ENCODE measurements around the gene ITGB7. TPM values are rescaled to one million over a fixed set of nuclear protein-coding genes. Genes with fewer than 3 reads are reported as not detected.

Gene ITGB7
- total RNA-seq, 1 experiment from 2014 or later: 1.9 TPM

DNA sequence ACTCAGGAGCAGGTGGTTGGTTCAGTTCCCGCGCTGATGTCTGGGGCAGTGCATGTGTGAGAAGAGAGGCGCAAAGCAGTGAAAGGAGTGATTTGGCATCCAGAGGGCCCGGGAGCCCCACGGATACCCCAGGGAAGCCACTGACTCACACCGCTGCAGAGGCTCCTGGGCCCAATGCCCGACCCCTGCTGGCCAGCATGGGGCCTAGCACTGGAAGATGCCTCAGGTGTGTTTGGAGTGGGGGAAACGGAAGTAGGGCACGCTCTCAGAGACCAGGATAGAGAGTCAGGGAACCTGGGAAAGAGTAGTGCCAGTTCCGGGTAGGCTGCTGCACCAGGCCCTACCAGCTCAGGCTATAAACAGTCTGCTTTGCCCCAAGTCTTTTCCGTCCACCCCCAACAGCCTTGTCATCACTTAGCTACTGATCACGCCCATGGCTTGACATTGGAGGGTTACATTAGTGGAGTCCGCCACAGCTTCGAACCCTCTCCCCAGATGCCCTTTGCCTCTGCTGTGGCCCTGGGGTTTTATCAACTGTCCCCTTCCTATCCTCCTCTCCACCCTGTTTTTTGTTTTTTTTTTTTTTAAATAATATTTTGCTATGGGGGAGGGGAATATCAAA lies 16.8 kb downstream of the ITGB7 start:
- intact Hi-C loops (cut with micrococcal nuclease): no loop called here
- H3K27me3 ChIP-seq (ENCODE audit: low read length): no peaks in the 10 kb centered on the region
- ChIA-PET CTCF (no interaction called here), POLR2A (ENCODE audit: unreplicated experiment) (no interaction called here)
- H3K27ac ChIP-seq (ENCODE audit: low read length): no peak overlapping the region
- peak; percentile 52 for DNase-seq
- no peaks in the 10 kb centered on the region for H3K9me3 ChIP-seq (ENCODE audit: low read length)
- H3F3A ChIP-seq (ENCODE audit: low read length, unreplicated experiment): no peaks in the 10 kb centered on the region
- no peak for TF ChIP-seq EZH2 (IDR thresholded peaks at IDR 0.05; ENCODE audit: low read length, unreplicated experiment)
- TF ChIP-seq, protein P1, sequence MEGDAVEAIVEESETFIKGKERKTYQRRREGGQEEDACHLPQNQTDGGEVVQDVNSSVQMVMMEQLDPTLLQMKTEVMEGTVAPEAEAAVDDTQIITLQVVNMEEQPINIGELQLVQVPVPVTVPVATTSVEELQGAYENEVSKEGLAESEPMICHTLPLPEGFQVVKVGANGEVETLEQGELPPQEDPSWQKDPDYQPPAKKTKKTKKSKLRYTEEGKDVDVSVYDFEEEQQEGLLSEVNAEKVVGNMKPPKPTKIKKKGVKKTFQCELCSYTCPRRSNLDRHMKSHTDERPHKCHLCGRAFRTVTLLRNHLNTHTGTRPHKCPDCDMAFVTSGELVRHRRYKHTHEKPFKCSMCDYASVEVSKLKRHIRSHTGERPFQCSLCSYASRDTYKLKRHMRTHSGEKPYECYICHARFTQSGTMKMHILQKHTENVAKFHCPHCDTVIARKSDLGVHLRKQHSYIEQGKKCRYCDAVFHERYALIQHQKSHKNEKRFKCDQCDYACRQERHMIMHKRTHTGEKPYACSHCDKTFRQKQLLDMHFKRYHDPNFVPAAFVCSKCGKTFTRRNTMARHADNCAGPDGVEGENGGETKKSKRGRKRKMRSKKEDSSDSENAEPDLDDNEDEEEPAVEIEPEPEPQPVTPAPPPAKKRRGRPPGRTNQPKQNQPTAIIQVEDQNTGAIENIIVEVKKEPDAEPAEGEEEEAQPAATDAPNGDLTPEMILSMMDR (conservative IDR thresholded peaks at IDR 0.05; ENCODE audit: low read depth, low read length): peak; percentile 80
- H3K36me3 ChIP-seq (ENCODE audit: low read depth, low read length): peaks cover 36% of the 10 kb centered on the region
- H3K79me2 ChIP-seq (ENCODE audit: low read length): no peaks in the 10 kb centered on the region
- no peak overlapping the region for H2AFZ ChIP-seq (ENCODE audit: low read length)
- peak; percentile 72 for ATAC-seq
- H3K4me1 ChIP-seq (ENCODE audit: insufficient read depth, low read length): no peaks in the 10 kb centered on the region
- no TSS peak for BruUV-seq (replicated peaks)
- H3K9ac ChIP-seq (ENCODE audit: low read length): no peak overlapping the region
- no peaks in the 10 kb centered on the region for H3K9me2 ChIP-seq (replicated peaks; ENCODE audit: low read length)
- no peak overlapping the region for H3K4me2 ChIP-seq (ENCODE audit: low read length)
- H3K4me3 ChIP-seq (ENCODE audit: low read length): no peak overlapping the region
- H4K20me1 ChIP-seq (ENCODE audit: low read length): no peaks in the 10 kb centered on the region

DNA sequence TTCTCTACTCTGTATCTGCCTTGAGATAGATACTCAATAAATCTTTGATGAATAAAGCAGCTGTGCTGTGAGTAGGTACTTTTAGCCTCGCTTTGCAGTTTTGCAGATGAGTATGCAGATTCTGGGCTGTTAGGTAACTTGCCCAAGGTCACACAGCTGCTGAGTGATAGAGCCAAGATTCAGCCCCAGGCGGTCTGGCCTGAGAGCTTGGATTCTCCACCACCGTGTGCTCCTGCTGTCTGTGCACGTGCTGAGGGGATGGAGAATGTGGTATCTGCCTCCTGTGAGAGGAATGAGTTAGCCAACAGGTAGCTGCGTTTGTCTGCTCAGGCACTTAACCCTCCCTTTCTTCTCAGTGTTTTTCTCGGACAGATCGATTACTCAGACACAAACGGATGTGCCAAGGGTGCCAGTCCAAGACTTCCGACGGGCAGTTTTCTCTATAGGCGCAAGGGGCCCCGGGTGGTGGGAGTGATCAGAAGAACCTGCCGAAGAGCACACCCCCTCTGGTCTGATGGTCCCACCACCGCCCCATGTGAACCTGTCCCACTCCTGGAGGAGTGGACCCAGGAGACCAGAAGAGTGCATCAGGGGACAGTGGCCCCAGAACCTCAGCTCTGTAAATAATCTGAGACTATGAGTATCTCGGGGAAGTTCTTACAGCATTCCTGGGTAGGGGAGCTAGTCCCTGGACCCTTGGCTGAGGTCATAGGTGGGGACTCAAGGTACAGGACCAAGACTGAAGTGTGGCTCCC lies 19.7 kb downstream of the ITGB7 start:
- Histone ChIP-seq H3F3A (ENCODE audit: low read length, unreplicated experiment) (no peaks in the 10 kb centered on the region), H3K36me3 (ENCODE audit: low read depth, low read length) (peaks cover 52% of the 10 kb centered on the region), H3K9ac (ENCODE audit: low read length) (no peak overlapping the region), H3K4me3 (ENCODE audit: low read length) (no peak overlapping the region), H3K4me2 (ENCODE audit: low read length) (no peak overlapping the region), H3K27ac (ENCODE audit: low read length) (no peak overlapping the region), H3K9me3 (ENCODE audit: low read length) (no peaks in the 10 kb centered on the region), H2AFZ (ENCODE audit: low read length) (no peak overlapping the region), H3K4me1 (ENCODE audit: insufficient read depth, low read length) (peaks cover 10% of the 10 kb centered on the region), H3K27me3 (ENCODE audit: low read length) (no peaks in the 10 kb centered on the region), H4K20me1 (ENCODE audit: low read length) (no peaks in the 10 kb centered on the region), H3K79me2 (ENCODE audit: low read length) (peaks cover 16% of the 10 kb centered on the region), H3K9me2 (replicated peaks; ENCODE audit: low read length) (no peaks in the 10 kb centered on the region)
- POLR2A ChIA-PET (ENCODE audit: unreplicated experiment): no interaction called here
- DNase-seq (no peak), ATAC-seq (no peak)
- BruUV-seq (replicated peaks): no TSS peak
- intact Hi-C loops (cut with micrococcal nuclease): no loop called here
- CTCF ChIA-PET: no interaction called here
- TF ChIP-seq, protein P1 (conservative IDR thresholded peaks at IDR 0.05; ENCODE audit: low read depth, low read length): no peak
- TF ChIP-seq EZH2 (IDR thresholded peaks at IDR 0.05; ENCODE audit: low read length, unreplicated experiment) (no peak), EZH2phosphoT487 (IDR thresholded peaks at IDR 0.05; ENCODE audit: borderline replicate concordance, low read length) (no peak)

DNA sequence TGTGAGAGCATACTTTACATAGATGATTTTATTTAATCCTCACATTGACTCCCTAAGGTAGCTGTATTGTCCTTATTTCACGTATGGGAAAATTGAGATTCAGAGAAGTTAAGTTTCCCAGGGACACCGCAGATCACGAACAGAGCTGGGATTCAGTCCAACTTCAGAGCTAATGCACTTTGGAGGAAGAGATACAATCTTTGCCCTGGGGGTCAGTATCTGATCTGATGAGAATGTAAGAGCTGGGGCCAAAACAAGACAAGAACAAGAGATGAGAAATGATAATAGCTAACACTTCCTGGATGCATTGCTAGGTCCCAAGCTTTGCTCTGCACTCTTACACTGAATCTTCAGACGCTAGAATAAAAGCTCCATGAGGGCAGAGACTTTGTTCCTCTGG lies 20.3 kb downstream of the ITGB7 start:
- Histone ChIP-seq H3K9me3 (ENCODE audit: low read length) (no peaks in the 10 kb centered on the region), H3K4me3 (ENCODE audit: low read length) (no peak overlapping the region), H2AFZ (ENCODE audit: low read length) (no peak overlapping the region), H3K27me3 (ENCODE audit: low read length) (no peaks in the 10 kb centered on the region), H4K20me1 (ENCODE audit: low read length) (no peaks in the 10 kb centered on the region), H3K4me2 (ENCODE audit: low read length) (no peak overlapping the region), H3F3A (ENCODE audit: low read length, unreplicated experiment) (no peaks in the 10 kb centered on the region), H3K9me2 (replicated peaks; ENCODE audit: low read length) (no peaks in the 10 kb centered on the region), H3K36me3 (ENCODE audit: low read depth, low read length) (peaks cover 57% of the 10 kb centered on the region), H3K4me1 (ENCODE audit: insufficient read depth, low read length) (peaks cover 16% of the 10 kb centered on the region), H3K79me2 (ENCODE audit: low read length) (peaks cover 22% of the 10 kb centered on the region), H3K27ac (ENCODE audit: low read length) (no peak overlapping the region), H3K9ac (ENCODE audit: low read length) (no peak overlapping the region)
- CTCF ChIA-PET: no interaction called here
- TF ChIP-seq EZH2 (IDR thresholded peaks at IDR 0.05; ENCODE audit: low read length, unreplicated experiment): no peak
- TF ChIP-seq EZH2phosphoT487 (IDR thresholded peaks at IDR 0.05; ENCODE audit: borderline replicate concordance, low read length): no peak
- TF ChIP-seq, protein P1 (conservative IDR thresholded peaks at IDR 0.05; ENCODE audit: low read depth, low read length): no peak
- ATAC-seq (no peak), DNase-seq (no peak)
- no TSS peak for BruUV-seq (replicated peaks)
- intact Hi-C loops (cut with micrococcal nuclease): no loop called here
- POLR2A ChIA-PET (ENCODE audit: unreplicated experiment): no interaction called here
